Suprapubic skin (tissue), 4 donors: ENCODE results near the gene SHROOM4. TPM values are rescaled to one million over a fixed set of nuclear protein-coding genes. Genes with fewer than 3 reads are reported as not detected.

Experiments
- DNase-seq, 2 donors: peaks; one replicate each; pipeline ENCODE4 v3.0.0-alpha.2; 2019; ENCODE audit warnings: low spot score in 2 of 2
- H3K27ac ChIP-seq: fragments of 200-600 bp; sonication (generic); one replicate; pipeline ENCODE4 v1.5.1; 2019
- H3K27me3 ChIP-seq: fragments of 200-600 bp; sonication (generic); one replicate; pipeline ENCODE4 v1.5.1; 2019
- H3K36me3 ChIP-seq: fragments of 200-600 bp; sonication (generic); one replicate; pipeline ENCODE4 v1.5.1; 2019
- H3K4me1 ChIP-seq: fragments of 200-600 bp; sonication (generic); one replicate; pipeline ENCODE4 v1.5.1; 2019
- H3K4me3 ChIP-seq: fragments of 200-600 bp; sonication (generic); one replicate; pipeline ENCODE4 v1.5.1; 2019; ENCODE audit warnings: mild to moderate bottlenecking
- H3K9me3 ChIP-seq: fragments of 200-600 bp; sonication (generic); one replicate; pipeline ENCODE4 v1.5.1; 2019
- CTCF ChIP-seq, 2 donors: fragments of 200-600 bp in 1 of 2; fragments of 450-650 bp in 1 of 2; sonication (generic) in 1 of 2; IDR thresholded peaks; one replicate each; pipeline ENCODE4 v1.5.1; 2016 to 2019; ENCODE audit warnings: antibody characterized with exemption in 2 of 2, mild to moderate bottlenecking in 1 of 2, moderate library complexity in 1 of 2
- EP300 ChIP-seq: sonication (generic); formaldehyde crosslinking; IDR thresholded peaks from one replicate; pipeline ENCODE4 v1.6.1; 2017; ENCODE audit warnings: antibody characterized with exemption
- POLR2A ChIP-seq, 2 donors: fragments of 450-650 bp; IDR thresholded peaks; one replicate each; pipeline ENCODE4 v1.6.1; 2017; ENCODE audit warnings: antibody characterized with exemption in 2 of 2, mild to moderate bottlenecking in 2 of 2, moderate library complexity in 2 of 2
- POLR2AphosphoS5 ChIP-seq, 3 donors: sonication (generic); formaldehyde crosslinking; IDR thresholded peaks; one replicate each; pipeline ENCODE4 v1.6.1; 2017; ENCODE audit warnings: antibody characterized with exemption in 3 of 3
- whole genome bisulfite sequencing: methylation state at CpG from one replicate; pipeline ENCODE4 v1.1.5; 2018; 5-methylcytosine and 5-hydroxymethylcytosine counted together
- total RNA-seq, 4 donors: library from RNA; depleted of rRNA; stranded (reverse); fragments of >200 nt; gene quantifications; one replicate each; pipeline ENCODE4 v1.1.0, GENCODE V29; 2016

Gene SHROOM4
- total RNA-seq, 4 donors from 2014 or later = 2.3 to 10.0 (median 4.4) TPM

- Histone ChIP-seq H3K4me3 (no peak overlapping the region), H3K9me3 (no peaks in the 10 kb centered on the region), H3K27ac (no peak overlapping the region), H3K27me3 (no peaks in the 10 kb centered on the region), H3K36me3 (no peaks in the 10 kb centered on the region), H3K4me1 (no peaks in the 10 kb centered on the region)
- DNase-seq = no peak
- TF ChIP-seq EP300 (no peak), POLR2AphosphoS5 (IDR thresholded peaks at IDR 0.05) (no peak), CTCF (IDR thresholded peaks at IDR 0.05) (no peak), POLR2A (IDR thresholded peaks at IDR 0.05) (no peak)
- 67% methylated on average over 2 of the region's 2 CpGs for WGBS
Measured at GRCh38 chrX:50825825-50826224, 11.8 kb upstream of the SHROOM4 start.

- TF ChIP-seq EP300 (no peak), POLR2A (IDR thresholded peaks at IDR 0.05) (no peak), CTCF (IDR thresholded peaks at IDR 0.05) (no peak), POLR2AphosphoS5 (IDR thresholded peaks at IDR 0.05) (no peak)
- DNase-seq = no peak
- Histone ChIP-seq H3K9me3 (no peaks in the 10 kb centered on the region), H3K27ac (no peak overlapping the region), H3K27me3 (no peaks in the 10 kb centered on the region), H3K36me3 (no peaks in the 10 kb centered on the region), H3K4me1 (no peaks in the 10 kb centered on the region), H3K4me3 (no peak overlapping the region)
- 73% methylated on average over 1 of the region's 1 CpG for WGBS
Measured at GRCh38 chrX:50818986-50819385, 5.0 kb upstream of the SHROOM4 start.

GRCh38 chrX:50815120-50815519 lies 1.1 kb upstream of the SHROOM4 start:
- no peak overlapping the region for H3K4me3 ChIP-seq
- DNase-seq = no peak
- no peak for TF ChIP-seq EP300
- no peak for TF ChIP-seq POLR2A (IDR thresholded peaks at IDR 0.05)
- no peak for TF ChIP-seq CTCF (IDR thresholded peaks at IDR 0.05)
- TF ChIP-seq POLR2AphosphoS5 (IDR thresholded peaks at IDR 0.05) = no peak
- no peak overlapping the region for H3K27ac ChIP-seq
- WGBS = 80% methylated on average over 9 of the region's 9 CpGs
- no peaks in the 10 kb centered on the region for H3K27me3 ChIP-seq
- H3K4me1 ChIP-seq = peaks cover 3% of the 10 kb centered on the region
- H3K9me3 ChIP-seq = no peaks in the 10 kb centered on the region
- no peaks in the 10 kb centered on the region for H3K36me3 ChIP-seq

GRCh38 chrX:50814701-50815100 lies 707 bp upstream of the SHROOM4 start:
- H3K4me1 ChIP-seq = peaks cover 3% of the 10 kb centered on the region
- no peaks in the 10 kb centered on the region for H3K27me3 ChIP-seq
- no peaks in the 10 kb centered on the region for H3K9me3 ChIP-seq
- H3K27ac ChIP-seq = no peak overlapping the region
- H3K36me3 ChIP-seq = no peaks in the 10 kb centered on the region
- 67% methylated on average over 6 of the region's 6 CpGs for WGBS
- no peak for DNase-seq
- TF ChIP-seq POLR2A (IDR thresholded peaks at IDR 0.05) (no peak), EP300 (no peak), POLR2AphosphoS5 (IDR thresholded peaks at IDR 0.05) (no peak)
- peak overlapping the region; percentile 56 for H3K4me3 ChIP-seq

- H3K27me3 ChIP-seq = no peaks in the 10 kb centered on the region
- H3K36me3 ChIP-seq = no peaks in the 10 kb centered on the region
- no peak for TF ChIP-seq POLR2A (IDR thresholded peaks at IDR 0.05)
- TF ChIP-seq POLR2AphosphoS5 (IDR thresholded peaks at IDR 0.05) = no peak
- TF ChIP-seq EP300 = no peak
- TF ChIP-seq CTCF (IDR thresholded peaks at IDR 0.05) = no peak
- no peak overlapping the region for H3K27ac ChIP-seq
- 30% methylated on average over 15 of the region's 59 CpGs for WGBS
- H3K9me3 ChIP-seq = no peaks in the 10 kb centered on the region
- DNase-seq = peak in 1 of 2 donors; percentile 59
- H3K4me3 ChIP-seq = peak overlapping the region; percentile 56
- peaks cover 3% of the 10 kb centered on the region for H3K4me1 ChIP-seq
Measured at GRCh38 chrX:50812995-50813842, 775 bp downstream of the SHROOM4 start.
